SK-N-SH (cell line): ENCODE measurements around the gene RFX4. TPM values are rescaled to one million over a fixed set of nuclear protein-coding genes. Genes with fewer than 3 reads are reported as not detected.

ENCODE experiments used
- CTCF ChIA-PET: fragments of 300-600, 350-600 bp; formaldehyde crosslinking; extraction: SDS; loops from one replicate; lab custom pipeline; 2021; lab: Yijun Ruan, JAX
- POLR2A ChIA-PET: fragments of 350-600 bp; sonication (Branson Sonifier 250); formaldehyde crosslinking; extraction: SDS; loops from one replicate; lab custom pipeline; 2020; ENCODE audit warnings: antibody characterized with exemption, inconsistent platforms; lab: Yijun Ruan, JAX
- DNase-seq: peaks from one replicate; pipeline ENCODE4 v3.0.0; 2012
- H2AFZ ChIP-seq: fragments of 200-600 bp; sonication (generic); 2 replicates; pipeline ENCODE4 v1.8.1; 2016; ENCODE audit warnings: antibody characterized with exemption, mild to moderate bottlenecking, low read depth
- H3F3A ChIP-seq: fragments of 200-600 bp; sonication (generic); replicated peaks from 2 replicates; pipeline ENCODE3; 2016; ENCODE audit warnings: antibody characterized with exemption, mild to moderate bottlenecking; ENCODE audit not compliant: insufficient read depth
- H3K27ac ChIP-seq, 2 experiments: fragments of 200-500 bp in 1 of 2; fragments of 200-600 bp in 1 of 2; sonication (Bioruptor generic) in 1 of 2; sonication (generic), shearing (Covaris generic) in 1 of 2; 2 replicates each; pipeline versions ENCODE4 v1.5.1 to v1.6.1; 2014 to 2016; ENCODE audit warnings: low read depth in 2 of 2, inconsistent platforms in 1 of 2, low read length in 1 of 2, mild to moderate bottlenecking in 1 of 2, mixed read lengths in 1 of 2
- H3K27me3 ChIP-seq: fragments of 200-600 bp; sonication (generic), shearing (Covaris generic); 2 replicates; pipeline ENCODE4 v1.6.1; 2016; ENCODE audit warnings: mixed run types; ENCODE audit not compliant: insufficient read depth
- H3K36me3 ChIP-seq, 2 experiments: fragments of 200-500 bp in 1 of 2; fragments of 200-600 bp in 1 of 2; sonication (Bioruptor generic) in 1 of 2; sonication (generic) in 1 of 2; replicated peaks in 1 of 2; 2 replicates each; pipeline versions ENCODE3 to v1.5.1; 2014 to 2016; ENCODE audit warnings: low read length in 1 of 2, mild to moderate bottlenecking in 1 of 2; ENCODE audit not compliant: insufficient read depth in 2 of 2, control insufficient read depth in 1 of 2
- H3K4me1 ChIP-seq, 2 experiments: fragments of 200-500 bp in 1 of 2; fragments of 200-600 bp in 1 of 2; sonication (Bioruptor generic) in 1 of 2; sonication (generic), shearing (Covaris generic) in 1 of 2; 2 replicates each; pipeline versions ENCODE4 v1.5.1 to v1.6.1; 2014 to 2016; ENCODE audit warnings: low read depth in 1 of 2, low read length in 1 of 2, mixed run types in 1 of 2; ENCODE audit not compliant: insufficient read depth in 2 of 2, control insufficient read depth in 1 of 2
- H3K4me2 ChIP-seq: fragments of 200-600 bp; sonication (generic), shearing (Covaris generic); 2 replicates; pipeline ENCODE4 v1.6.1; 2017; ENCODE audit warnings: mixed run types
- H3K4me3 ChIP-seq, 2 experiments: fragments of 200-500 bp in 1 of 2; fragments of 200-600 bp in 1 of 2; sonication (Bioruptor generic) in 1 of 2; sonication (generic), shearing (Covaris generic) in 1 of 2; 2 replicates each; pipeline versions ENCODE4 v1.5.1 to v1.8.1; 2014 to 2016; ENCODE audit warnings: low read depth in 2 of 2, inconsistent platforms in 1 of 2, low read length in 1 of 2, mild to moderate bottlenecking in 1 of 2, mixed read lengths in 1 of 2, moderate library complexity in 1 of 2
- H3K79me2 ChIP-seq: fragments of 200-600 bp; sonication (generic); 2 replicates; pipeline ENCODE4 v1.8.1; 2017; ENCODE audit warnings: mild to moderate bottlenecking; ENCODE audit not compliant: insufficient read depth
- H3K9ac ChIP-seq: fragments of 200-600 bp; sonication (generic); 2 replicates; pipeline ENCODE4 v1.6.1; 2017; ENCODE audit warnings: mixed run types
- H3K9me2 ChIP-seq: fragments of 200-600 bp; sonication (generic); 2 replicates; pipeline ENCODE4 v1.6.1; 2017; ENCODE audit warnings: mixed run types
- H3K9me3 ChIP-seq: fragments of 200-600 bp; sonication (generic); 2 replicates; pipeline ENCODE4 v1.6.1; 2017; ENCODE audit warnings: mixed run types, mild to moderate bottlenecking, moderate library complexity
- H4K20me1 ChIP-seq: fragments of 200-600 bp; sonication (generic); 2 replicates; pipeline ENCODE4 v1.6.1; 2017; ENCODE audit warnings: mild to moderate bottlenecking, mixed run types; ENCODE audit not compliant: insufficient read depth
- CHD2 ChIP-seq: fragments of 150-350 bp; IDR thresholded peaks from 2 replicates; pipeline ENCODE4 v1.6.1; 2018; ENCODE audit warnings: low read length; ENCODE audit not compliant: partially characterized antibody
- FOSL2 ChIP-seq: IDR thresholded peaks from 2 replicates; pipeline ENCODE4 v1.4.0; 2012; ENCODE audit warnings: low read depth, mild to moderate bottlenecking, moderate library complexity, borderline replicate concordance
- GABPA ChIP-seq: IDR thresholded peaks from 2 replicates; pipeline ENCODE4 v1.4.0; 2012; ENCODE audit warnings: low read depth, mild to moderate bottlenecking
- MXI1 ChIP-seq: IDR thresholded peaks from 2 replicates; pipeline ENCODE4 v1.6.1; 2012; ENCODE audit warnings: mild to moderate bottlenecking, low read depth, low read length, improper control_type of control experiment
- SMC3 ChIP-seq: IDR thresholded peaks from 2 replicates; pipeline ENCODE4 v1.6.1; 2012; ENCODE audit warnings: low read depth, low read length, improper control_type of control experiment
- TAF1 ChIP-seq: IDR thresholded peaks from 2 replicates; pipeline ENCODE4 v1.6.1; 2012; ENCODE audit warnings: low read depth, mild to moderate bottlenecking, low read length, moderate library complexity, borderline replicate concordance
- TCF12 ChIP-seq: IDR thresholded peaks from 2 replicates; pipeline ENCODE4 v1.4.0; 2012
- whole genome bisulfite sequencing: methylation state at CpG from one replicate; pipeline ENCODE4 v1.1.6; 2017; ENCODE audit warnings: low lambda C conversion rate; 5-methylcytosine and 5-hydroxymethylcytosine counted together
- polyA plus RNA-seq, 3 experiments: library from polyadenylated mRNA; depleted of rRNA; stranded (reverse); fragments of >200 nt; gene quantifications; 2 replicates each; pipeline ENCODE4 v1.2.3, GENCODE V29; 2012
- TF ChIP-seq, protein P1 (sequence below): IDR thresholded peaks from 2 replicates; pipeline ENCODE4 v1.4.0; 2012; ENCODE audit warnings: low read depth
- TF ChIP-seq, protein P2 (sequence below): IDR thresholded peaks from 2 replicates; pipeline ENCODE4 v1.4.0; 2012; ENCODE audit warnings: low read depth, borderline replicate concordance
- TF ChIP-seq, protein P3 (sequence below): fragments of 150-350 bp; IDR thresholded peaks from 2 replicates; pipeline ENCODE4 v1.6.1; 2016; ENCODE audit warnings: mild to moderate bottlenecking, low read depth, low read length
- TF ChIP-seq, protein P4 (sequence below): fragments of 200-600 bp; sonication (generic); IDR thresholded peaks from 2 replicates; pipeline ENCODE4 v1.6.1; 2017; ENCODE audit warnings: antibody characterized with exemption, mild to moderate bottlenecking, moderate library complexity
- TF ChIP-seq, protein P5 (sequence below): IDR thresholded peaks from 2 replicates; pipeline ENCODE4 v1.4.0; 2012; ENCODE audit warnings: low read depth, borderline replicate concordance

The RFX4 gene
- polyA plus RNA-seq, 1 of the 3 experiments (the other 2 are of a cell fraction) = not detected

DNA sequence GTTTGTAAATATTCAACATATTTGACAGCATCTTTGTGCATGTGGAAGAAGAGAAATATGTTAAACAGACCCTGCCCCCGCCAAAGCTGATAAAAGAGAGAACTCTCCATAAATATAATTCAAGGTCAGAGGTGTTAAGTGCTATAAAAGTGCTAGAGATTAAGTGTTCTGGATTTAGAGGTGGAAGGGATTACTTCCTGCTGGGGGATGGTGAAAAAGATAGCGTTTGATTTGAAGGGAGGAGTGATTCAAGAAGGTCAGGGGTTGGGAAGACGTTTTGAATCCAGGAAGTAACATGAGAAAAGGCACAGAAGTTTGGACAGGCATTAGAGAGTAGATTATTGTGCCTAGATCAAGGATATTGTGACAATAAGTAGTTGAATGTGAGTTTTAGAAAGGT lies 221.9 kb downstream of the RFX4 start:
- Histone ChIP-seq H3K36me3 (peaks cover 15 to 28% of the 10 kb centered on the region in 2 experiments), H4K20me1 (no peaks in the 10 kb centered on the region), H3K9me2 (no peaks in the 10 kb centered on the region), H3K27me3 (no peaks in the 10 kb centered on the region), H3K9me3 (no peaks in the 10 kb centered on the region), H3K4me1 (no peaks in the 10 kb centered on the region), H3F3A (no peaks in the 10 kb centered on the region), H3K4me3 (no peak overlapping the region), H3K79me2 (no peaks in the 10 kb centered on the region; the same call in 1 of the 2 replicates), H3K9ac (no peak overlapping the region), H3K27ac (no peak overlapping the region), H2AFZ (no peak overlapping the region), H3K4me2 (no peak overlapping the region)
- TF ChIP-seq GABPA = no peak
- no peak for TF ChIP-seq TAF1
- TF ChIP-seq SMC3 = no peak
- TF ChIP-seq, protein P1, sequence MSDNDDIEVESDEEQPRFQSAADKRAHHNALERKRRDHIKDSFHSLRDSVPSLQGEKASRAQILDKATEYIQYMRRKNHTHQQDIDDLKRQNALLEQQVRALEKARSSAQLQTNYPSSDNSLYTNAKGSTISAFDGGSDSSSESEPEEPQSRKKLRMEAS = no peak
- TF ChIP-seq FOSL2 = no peak
- no peak for TF ChIP-seq CHD2
- TF ChIP-seq, protein P2, sequence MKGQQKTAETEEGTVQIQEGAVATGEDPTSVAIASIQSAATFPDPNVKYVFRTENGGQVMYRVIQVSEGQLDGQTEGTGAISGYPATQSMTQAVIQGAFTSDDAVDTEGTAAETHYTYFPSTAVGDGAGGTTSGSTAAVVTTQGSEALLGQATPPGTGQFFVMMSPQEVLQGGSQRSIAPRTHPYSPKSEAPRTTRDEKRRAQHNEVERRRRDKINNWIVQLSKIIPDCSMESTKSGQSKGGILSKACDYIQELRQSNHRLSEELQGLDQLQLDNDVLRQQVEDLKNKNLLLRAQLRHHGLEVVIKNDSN = no peak
- TF ChIP-seq, protein P3, sequence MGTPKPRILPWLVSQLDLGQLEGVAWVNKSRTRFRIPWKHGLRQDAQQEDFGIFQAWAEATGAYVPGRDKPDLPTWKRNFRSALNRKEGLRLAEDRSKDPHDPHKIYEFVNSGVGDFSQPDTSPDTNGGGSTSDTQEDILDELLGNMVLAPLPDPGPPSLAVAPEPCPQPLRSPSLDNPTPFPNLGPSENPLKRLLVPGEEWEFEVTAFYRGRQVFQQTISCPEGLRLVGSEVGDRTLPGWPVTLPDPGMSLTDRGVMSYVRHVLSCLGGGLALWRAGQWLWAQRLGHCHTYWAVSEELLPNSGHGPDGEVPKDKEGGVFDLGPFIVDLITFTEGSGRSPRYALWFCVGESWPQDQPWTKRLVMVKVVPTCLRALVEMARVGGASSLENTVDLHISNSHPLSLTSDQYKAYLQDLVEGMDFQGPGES = no peak
- TF ChIP-seq, protein P4, sequence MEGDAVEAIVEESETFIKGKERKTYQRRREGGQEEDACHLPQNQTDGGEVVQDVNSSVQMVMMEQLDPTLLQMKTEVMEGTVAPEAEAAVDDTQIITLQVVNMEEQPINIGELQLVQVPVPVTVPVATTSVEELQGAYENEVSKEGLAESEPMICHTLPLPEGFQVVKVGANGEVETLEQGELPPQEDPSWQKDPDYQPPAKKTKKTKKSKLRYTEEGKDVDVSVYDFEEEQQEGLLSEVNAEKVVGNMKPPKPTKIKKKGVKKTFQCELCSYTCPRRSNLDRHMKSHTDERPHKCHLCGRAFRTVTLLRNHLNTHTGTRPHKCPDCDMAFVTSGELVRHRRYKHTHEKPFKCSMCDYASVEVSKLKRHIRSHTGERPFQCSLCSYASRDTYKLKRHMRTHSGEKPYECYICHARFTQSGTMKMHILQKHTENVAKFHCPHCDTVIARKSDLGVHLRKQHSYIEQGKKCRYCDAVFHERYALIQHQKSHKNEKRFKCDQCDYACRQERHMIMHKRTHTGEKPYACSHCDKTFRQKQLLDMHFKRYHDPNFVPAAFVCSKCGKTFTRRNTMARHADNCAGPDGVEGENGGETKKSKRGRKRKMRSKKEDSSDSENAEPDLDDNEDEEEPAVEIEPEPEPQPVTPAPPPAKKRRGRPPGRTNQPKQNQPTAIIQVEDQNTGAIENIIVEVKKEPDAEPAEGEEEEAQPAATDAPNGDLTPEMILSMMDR = no peak
- TF ChIP-seq, protein P5, sequence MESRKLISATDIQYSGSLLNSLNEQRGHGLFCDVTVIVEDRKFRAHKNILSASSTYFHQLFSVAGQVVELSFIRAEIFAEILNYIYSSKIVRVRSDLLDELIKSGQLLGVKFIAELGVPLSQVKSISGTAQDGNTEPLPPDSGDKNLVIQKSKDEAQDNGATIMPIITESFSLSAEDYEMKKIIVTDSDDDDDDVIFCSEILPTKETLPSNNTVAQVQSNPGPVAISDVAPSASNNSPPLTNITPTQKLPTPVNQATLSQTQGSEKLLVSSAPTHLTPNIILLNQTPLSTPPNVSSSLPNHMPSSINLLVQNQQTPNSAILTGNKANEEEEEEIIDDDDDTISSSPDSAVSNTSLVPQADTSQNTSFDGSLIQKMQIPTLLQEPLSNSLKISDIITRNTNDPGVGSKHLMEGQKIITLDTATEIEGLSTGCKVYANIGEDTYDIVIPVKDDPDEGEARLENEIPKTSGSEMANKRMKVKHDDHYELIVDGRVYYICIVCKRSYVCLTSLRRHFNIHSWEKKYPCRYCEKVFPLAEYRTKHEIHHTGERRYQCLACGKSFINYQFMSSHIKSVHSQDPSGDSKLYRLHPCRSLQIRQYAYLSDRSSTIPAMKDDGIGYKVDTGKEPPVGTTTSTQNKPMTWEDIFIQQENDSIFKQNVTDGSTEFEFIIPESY = no peak
- no peak for TF ChIP-seq MXI1
- no peak for TF ChIP-seq TCF12
- no peak for DNase-seq
- WGBS = 84% methylated on average over 3 of the region's 3 CpGs
- POLR2A ChIA-PET = no interaction called here
- CTCF ChIA-PET = no interaction called here

Other genes with a start within 250 kb of the RFX4 start
- 3.3 and 3.9 TPM in 2 replicates for gene POLR3B, start 225.3 kb upstream of the RFX4 start, polyA plus RNA-seq (2012; rRNA removed)
- 6.2 and 9.2 TPM in 2 replicates for gene RIC8B, start 191.7 kb downstream of the RFX4 start, polyA plus RNA-seq (2012; rRNA removed)